ENCODE data around the gene SLC5A6.

DNA sequence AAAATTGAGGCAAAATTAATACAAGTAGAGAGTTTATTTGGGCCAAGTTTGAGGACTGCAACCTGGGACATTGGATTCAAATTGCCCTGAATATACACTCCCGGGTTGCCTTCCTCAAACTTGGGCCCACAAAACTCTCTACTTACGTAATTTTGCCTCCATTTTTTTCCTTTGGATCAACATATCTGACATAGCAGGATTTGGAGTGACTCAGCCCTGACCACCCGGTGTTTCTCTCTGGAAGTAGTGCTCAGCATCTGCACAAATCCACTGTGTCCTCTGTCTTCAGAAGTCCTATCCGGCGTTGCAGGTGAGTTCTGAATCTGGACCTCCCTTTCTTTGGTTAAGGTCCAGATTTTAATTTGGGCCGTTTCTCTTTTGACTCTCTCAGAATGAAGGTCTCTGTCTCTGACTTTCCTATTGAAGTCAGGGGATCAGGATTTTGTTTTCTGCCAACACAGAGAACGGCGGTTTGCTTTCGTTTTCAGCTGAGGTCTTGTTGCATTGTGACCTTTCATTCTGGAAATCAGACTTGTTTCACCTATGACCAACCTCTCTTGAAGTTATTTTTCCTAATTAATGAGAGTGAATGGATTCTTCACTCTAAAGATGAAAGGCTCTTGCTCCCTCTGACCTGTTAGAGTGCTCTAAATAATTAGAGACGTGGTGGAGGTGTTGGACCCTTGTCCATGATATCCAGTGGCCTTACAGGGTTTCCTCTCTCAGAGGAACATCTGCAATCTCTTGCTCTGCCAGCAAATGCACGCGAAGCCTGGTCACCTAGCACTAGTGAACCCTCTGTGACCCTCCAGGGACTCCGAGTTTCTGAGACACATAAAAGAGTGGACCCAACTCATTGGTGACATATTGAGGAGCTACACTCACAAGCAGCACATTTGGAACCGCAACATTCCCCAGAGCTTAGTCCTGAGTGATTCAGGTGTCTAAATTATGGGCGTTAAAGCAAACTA lies 49.6 kb downstream of the SLC5A6 start:
- TF ChIP-seq EP300 (IDR thresholded peaks at IDR 0.05; ENCODE audit: borderline replicate concordance): no peak
- TF ChIP-seq MAX (IDR thresholded peaks at IDR 0.05): no peak
- no peak for TF ChIP-seq EGR1 (IDR thresholded peaks at IDR 0.05)

Data from Ishikawa (cell line).